Superior temporal gyrus (tissue), 1 donor: ENCODE results near the gene GTSF1L.

ENCODE experiments used
- DNase-seq: peaks from one replicate; pipeline ENCODE4 v3.0.0-alpha.2; 2016; ENCODE audit errors: extremely low spot score

The GTSF1L gene

DNA sequence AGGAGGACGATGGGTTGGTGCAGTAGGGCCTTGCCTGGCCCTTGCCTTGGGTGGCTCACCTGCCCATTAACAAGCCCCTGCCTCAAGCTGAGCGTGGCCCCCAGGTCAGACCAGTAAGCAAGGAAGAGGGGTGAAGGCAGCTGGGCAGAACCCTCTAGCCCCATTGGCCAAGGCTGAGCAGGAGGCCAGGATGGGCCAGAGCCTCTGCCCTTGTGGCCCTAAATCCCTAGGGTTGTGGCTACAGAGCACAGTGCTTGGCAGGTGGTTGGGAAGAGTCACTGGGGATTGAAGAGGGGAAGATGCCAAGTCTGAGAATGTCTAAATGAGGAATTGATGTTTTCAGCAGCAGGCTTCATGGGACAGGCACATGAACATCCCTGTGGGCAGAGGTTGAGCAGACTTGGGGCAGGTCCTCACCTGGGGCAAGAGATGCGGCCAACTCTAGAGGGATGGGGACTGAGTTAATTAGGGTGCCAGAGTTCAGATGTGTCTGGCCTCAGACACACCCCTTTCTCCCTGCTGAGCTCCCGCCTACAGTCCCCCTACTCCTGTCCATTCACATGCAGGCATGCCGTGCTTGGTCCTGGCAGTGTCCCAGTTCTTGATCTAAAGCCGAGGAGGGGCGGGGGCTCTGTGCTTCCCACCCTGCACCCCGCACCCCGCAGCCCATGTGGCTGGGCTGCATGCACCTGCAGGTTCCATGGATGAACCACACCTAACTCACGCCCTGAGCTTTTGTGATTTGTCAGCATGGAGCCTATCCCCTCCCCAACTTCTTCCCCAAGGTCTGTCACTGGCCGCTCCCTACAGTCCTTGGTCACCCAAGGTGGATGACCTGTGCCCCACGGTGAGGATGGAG lies 9.8 kb downstream of the GTSF1L start:
- DNase-seq, result no peak

DNA sequence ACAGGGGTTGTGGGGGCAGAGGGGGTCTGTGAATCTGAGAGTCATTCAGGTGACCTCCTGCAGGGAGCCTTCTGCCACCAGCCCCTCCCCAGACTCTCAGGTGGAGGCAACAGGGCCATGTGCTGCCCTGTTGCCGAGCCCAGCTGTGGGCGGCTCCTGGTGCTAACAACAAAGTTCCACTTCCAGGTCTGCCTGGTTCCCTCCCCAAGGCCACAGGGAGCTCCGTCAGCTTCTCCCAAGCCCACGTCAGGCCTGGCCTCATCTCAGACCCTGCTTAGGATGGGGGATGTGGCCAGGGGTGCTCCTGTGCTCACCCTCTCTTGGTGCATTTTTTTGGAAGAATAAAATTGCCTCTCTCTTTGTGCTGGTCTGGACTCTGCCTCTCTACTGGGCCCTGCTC lies 10.7 kb downstream of the GTSF1L start:
- DNase-seq, result no peak

DNA sequence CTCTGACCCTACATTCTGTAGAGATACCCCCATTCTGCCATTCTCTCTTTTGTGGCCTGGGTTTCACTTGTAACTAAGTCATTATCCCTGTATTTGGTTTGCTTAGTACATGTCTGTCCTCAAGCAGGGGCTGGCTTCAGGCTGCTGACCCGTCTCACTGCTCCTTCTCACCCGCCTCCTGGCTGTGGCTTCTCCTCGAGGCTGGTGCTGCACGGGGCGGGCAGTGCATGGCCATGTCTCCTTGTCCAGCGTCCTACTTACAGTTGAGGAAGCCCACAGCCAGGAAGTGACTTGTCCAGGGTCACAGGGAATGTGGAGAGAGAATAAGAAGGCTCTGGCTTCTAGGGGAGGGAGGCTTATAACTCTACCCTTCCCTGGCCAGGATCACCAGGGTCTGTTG lies 11.3 kb downstream of the GTSF1L start:
- DNase-seq, result no peak

- DNase-seq, result no peak
These were observed 11.8 kb downstream of the GTSF1L start for GRCh38 chr20:43715044-43715443.

- DNase-seq, result no peak
These were observed 15.6 kb downstream of the GTSF1L start for GRCh38 chr20:43711098-43711654.

- DNase-seq, result no peak
These were observed 16.3 kb downstream of the GTSF1L start for GRCh38 chr20:43710370-43711044.

- no peak for DNase-seq
These were observed 24.3 kb downstream of the GTSF1L start for GRCh38 chr20:43702502-43702901.

DNA sequence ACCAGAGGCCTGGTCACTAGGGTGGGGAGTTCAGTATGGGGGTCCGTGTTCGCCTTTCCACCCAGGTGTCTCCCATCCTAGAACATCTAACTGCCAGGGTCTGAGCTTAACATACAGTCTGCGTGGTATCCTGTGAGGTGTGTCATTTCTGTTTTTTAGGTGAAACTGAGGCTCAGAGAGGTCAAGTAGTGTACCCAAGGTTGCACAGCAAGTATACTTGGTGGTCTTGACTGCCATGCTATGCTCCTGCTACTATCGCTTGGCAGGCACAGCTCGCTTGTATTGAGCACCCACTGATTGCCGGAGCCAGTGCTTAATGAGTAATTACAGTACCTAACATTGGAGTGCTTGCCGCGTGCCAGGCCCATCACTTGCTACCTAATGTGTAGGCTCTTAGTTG lies 26.2 kb downstream of the GTSF1L start:
- DNase-seq, result no peak

- DNase-seq, result no peak
These were observed 26.7 kb downstream of the GTSF1L start for GRCh38 chr20:43699941-43700565.

GRCh38 chr20:43695571-43695970 lies 31.2 kb downstream of the GTSF1L start:
- DNase-seq, result no peak

DNA sequence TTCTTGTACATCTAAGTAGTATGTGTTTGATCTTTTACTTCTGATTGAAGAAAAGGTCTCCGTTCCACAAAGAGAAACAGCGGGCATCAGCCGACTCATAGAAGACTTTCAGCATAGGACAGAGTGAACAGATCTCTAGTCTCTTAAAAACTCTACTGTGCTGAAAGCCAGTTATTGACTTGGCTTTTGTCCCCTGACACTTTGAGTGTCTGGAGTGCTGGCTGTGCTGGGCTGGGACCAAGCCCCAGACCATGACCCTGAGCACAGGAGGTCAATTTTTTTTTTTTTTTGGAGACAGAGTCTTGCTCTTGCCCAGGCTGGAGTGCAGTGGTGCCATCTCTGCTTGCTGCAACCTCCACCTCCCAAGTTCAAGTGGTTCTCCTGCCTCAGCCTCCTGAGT lies 32.0 kb downstream of the GTSF1L start:
- DNase-seq, result no peak

- DNase-seq, result peak; percentile 37
These were observed 34.8 kb downstream of the GTSF1L start for GRCh38 chr20:43691928-43692524.

GRCh38 chr20:43690943-43691598 lies 35.7 kb downstream of the GTSF1L start:
- DNase-seq, result no peak

GRCh38 chr20:43689165-43689564 lies 37.6 kb downstream of the GTSF1L start:
- DNase-seq, result no peak

DNA sequence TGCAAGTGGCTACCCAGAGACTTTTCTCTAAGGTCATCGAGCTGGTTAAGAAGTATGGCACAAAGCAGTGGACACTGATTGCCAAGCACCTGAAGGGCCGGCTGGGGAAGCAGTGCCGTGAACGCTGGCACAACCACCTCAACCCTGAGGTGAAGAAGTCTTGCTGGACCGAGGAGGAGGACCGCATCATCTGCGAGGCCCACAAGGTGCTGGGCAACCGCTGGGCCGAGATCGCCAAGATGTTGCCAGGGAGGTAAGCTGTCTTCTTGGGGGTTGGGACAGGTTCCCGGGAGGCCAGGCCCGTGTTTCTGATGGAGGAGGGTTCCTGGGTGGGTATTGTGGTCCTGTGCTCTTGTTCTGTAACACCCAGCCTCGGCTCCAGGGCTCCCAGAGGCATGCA lies 40.0 kb downstream of the GTSF1L start:
- DNase-seq, result no peak

GRCh38 chr20:43682446-43682845 lies 44.4 kb downstream of the GTSF1L start:
- no peak for DNase-seq

- DNase-seq, result no peak
These were observed 44.8 kb downstream of the GTSF1L start for GRCh38 chr20:43681991-43682410.

DNA sequence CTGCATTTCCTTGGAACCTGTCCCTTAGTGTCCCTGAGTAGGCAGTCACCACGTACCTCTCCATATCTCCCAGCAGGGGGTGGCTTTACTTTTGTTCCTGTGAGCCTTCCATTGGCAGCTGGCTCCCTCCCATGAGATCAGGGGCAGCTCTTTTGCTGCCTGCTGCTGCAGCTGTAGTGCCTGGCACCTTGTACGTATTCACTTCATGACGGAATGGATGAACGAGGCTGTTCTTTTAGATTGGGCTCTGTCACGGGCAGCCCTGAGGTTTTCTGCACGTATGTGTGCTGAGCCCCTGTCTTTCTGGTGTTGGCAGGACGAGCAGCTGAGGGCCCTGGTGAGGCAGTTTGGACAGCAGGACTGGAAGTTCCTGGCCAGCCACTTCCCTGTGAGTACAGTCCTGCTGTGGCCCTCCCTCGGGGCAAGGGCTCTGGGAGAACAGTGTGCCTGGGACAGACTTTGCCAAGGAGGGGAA lies 45.3 kb downstream of the GTSF1L start:
- no peak for DNase-seq

GRCh38 chr20:43680981-43681380 lies 45.8 kb downstream of the GTSF1L start:
- no peak for DNase-seq

GRCh38 chr20:43676368-43676767 lies 50.4 kb downstream of the GTSF1L start:
- no peak for DNase-seq
